ENCODE results near the gene CALN1.

CALN1 gene

DNA sequence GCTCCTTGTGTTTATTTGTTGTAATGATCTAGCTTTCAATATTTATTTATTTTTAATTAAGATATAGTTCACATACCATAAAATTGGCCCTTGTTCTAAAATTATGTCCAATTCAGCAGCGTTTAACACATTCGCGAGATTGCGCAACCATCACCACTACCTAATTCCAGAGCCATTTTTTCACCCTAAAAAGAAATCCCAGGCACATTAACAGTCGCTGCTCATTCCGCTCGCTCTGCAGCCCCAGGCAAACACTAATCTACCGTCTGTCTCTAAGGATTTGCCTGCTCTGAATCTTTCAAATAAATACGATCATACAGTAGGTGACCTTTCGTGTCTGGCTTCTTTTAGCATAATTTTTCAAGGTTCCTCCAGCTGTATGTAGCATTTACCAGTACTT lies 616.7 kb downstream of the CALN1 start:
- no peak overlapping the region for H3K4me3 ChIP-seq (replicated peaks; ENCODE audit: low read depth, low read length)
- DNase-seq (ENCODE audit: extremely low read depth, low read depth): no peak
- TF ChIP-seq, protein P1, sequence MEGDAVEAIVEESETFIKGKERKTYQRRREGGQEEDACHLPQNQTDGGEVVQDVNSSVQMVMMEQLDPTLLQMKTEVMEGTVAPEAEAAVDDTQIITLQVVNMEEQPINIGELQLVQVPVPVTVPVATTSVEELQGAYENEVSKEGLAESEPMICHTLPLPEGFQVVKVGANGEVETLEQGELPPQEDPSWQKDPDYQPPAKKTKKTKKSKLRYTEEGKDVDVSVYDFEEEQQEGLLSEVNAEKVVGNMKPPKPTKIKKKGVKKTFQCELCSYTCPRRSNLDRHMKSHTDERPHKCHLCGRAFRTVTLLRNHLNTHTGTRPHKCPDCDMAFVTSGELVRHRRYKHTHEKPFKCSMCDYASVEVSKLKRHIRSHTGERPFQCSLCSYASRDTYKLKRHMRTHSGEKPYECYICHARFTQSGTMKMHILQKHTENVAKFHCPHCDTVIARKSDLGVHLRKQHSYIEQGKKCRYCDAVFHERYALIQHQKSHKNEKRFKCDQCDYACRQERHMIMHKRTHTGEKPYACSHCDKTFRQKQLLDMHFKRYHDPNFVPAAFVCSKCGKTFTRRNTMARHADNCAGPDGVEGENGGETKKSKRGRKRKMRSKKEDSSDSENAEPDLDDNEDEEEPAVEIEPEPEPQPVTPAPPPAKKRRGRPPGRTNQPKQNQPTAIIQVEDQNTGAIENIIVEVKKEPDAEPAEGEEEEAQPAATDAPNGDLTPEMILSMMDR (IDR thresholded peaks at IDR 0.05; ENCODE audit: low read depth, low read length, missing control alignments): no peak

GRCh38 chr7:71793251-71793650 lies 618.9 kb downstream of the CALN1 start:
- H3K4me3 ChIP-seq (replicated peaks; ENCODE audit: low read depth, low read length): no peak overlapping the region
- TF ChIP-seq, protein P1 (IDR thresholded peaks at IDR 0.05; ENCODE audit: low read depth, low read length, missing control alignments): no peak
- no peak for DNase-seq (ENCODE audit: extremely low read depth, low read depth)

DNA sequence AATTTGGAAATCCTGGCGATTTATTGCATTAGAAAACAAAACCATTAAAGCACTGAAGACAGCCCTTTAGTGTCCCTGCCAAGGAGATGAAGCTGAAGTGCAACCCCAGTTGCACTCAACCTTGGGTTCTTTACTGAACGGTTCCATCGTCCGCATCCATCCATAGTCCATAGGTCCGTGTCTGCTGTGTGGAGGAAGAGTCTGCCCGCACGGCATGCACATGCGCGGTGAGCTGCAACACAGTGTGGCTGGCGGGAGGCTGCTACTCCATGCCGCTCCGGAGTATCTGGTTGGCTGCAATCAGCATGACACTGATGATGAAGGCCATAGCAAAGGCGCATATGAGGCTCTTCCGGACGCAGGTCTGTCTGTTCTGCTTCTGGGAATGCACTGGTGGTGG lies 624.6 kb downstream of the CALN1 start:
- no peak overlapping the region for H3K4me3 ChIP-seq (replicated peaks; ENCODE audit: low read depth, low read length)
- no peak for DNase-seq (ENCODE audit: extremely low read depth, low read depth)
- TF ChIP-seq, protein P1 (IDR thresholded peaks at IDR 0.05; ENCODE audit: low read depth, low read length, missing control alignments): no peak

- DNase-seq (ENCODE audit: extremely low read depth, low read depth): no peak
- H3K4me3 ChIP-seq (replicated peaks; ENCODE audit: low read depth, low read length): no peak overlapping the region
- TF ChIP-seq, protein P1 (IDR thresholded peaks at IDR 0.05; ENCODE audit: low read depth, low read length, missing control alignments): no peak
Measured at GRCh38 chr7:71785216-71785615, 626.9 kb downstream of the CALN1 start.

DNA sequence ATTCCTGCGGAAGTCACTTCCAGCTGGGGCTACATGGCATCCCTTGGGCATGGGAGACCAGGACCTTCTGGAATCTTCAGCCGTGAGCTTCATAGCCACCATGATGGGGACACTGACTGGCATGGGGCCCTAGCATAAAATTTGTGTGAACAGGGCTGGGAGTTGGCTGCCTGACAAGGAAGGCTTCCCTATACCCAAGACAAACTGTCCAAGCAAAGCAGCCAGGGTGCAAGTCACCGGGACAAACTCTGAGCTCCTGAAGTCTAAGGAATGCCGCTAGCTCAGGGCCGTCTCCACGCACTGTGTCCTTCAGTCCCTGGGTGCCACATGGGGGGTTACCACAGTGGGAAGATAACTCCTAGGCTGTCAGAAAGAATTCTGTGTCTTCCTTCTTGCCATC lies 627.4 kb downstream of the CALN1 start:
- H3K4me3 ChIP-seq (replicated peaks; ENCODE audit: low read depth, low read length): no peak overlapping the region
- TF ChIP-seq, protein P1 (IDR thresholded peaks at IDR 0.05; ENCODE audit: low read depth, low read length, missing control alignments): no peak
- DNase-seq (ENCODE audit: extremely low read depth, low read depth): no peak

GRCh38 chr7:71784180-71784579 lies 628.0 kb downstream of the CALN1 start:
- no peak for DNase-seq (ENCODE audit: extremely low read depth, low read depth)
- no peak overlapping the region for H3K4me3 ChIP-seq (replicated peaks; ENCODE audit: low read depth, low read length)
- TF ChIP-seq, protein P1 (IDR thresholded peaks at IDR 0.05; ENCODE audit: low read depth, low read length, missing control alignments): no peak

DNA sequence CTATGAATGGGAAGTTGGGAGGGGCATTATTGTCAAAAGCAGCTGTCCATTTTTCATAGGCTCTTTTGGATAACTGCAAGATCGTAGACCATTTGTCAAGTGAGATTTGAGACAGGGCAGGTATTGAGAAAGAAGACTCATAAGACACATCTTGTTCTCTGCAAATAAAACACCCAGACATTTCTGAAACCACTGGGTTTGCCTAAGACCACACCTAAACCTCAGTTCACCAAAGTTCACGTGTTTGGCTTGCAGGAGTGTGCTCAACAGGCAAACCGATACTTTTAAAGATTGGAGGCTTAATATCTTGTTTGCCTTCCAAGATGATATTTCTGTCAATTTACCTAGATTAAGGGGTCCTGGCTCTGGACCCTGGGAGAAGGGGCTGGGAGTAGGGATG lies 628.4 kb downstream of the CALN1 start:
- TF ChIP-seq, protein P1 (IDR thresholded peaks at IDR 0.05; ENCODE audit: low read depth, low read length, missing control alignments): no peak
- no peak for DNase-seq (ENCODE audit: extremely low read depth, low read depth)
- H3K4me3 ChIP-seq (replicated peaks; ENCODE audit: low read depth, low read length): no peak overlapping the region
